ENCODE results near the gene OMP. TPM values are rescaled to one million over a fixed set of nuclear protein-coding genes. Genes with fewer than 3 reads are reported as not detected.
A peak's percentile ranks its signal among the peaks of the same experiment; 100 is the strongest.
"Not testable (repeated sequence)": the region's sequence is repeated elsewhere in the genome, so short reads cannot be mapped to it uniquely, and the experiment has no call there.

Gene OMP
- polyA plus RNA-seq, 3 donors, result not detected

GRCh38 chr11:77096591-77097019 is 6.0 kb upstream of the OMP start:
- WGBS (ENCODE audit: insufficient coverage), result 88% methylated on average over 2 of the region's 8 CpGs

GRCh38 chr11:77097180-77097579 is 5.5 kb upstream of the OMP start:
- H3K36me3 ChIP-seq (replicated peaks in 1 of 2; ENCODE audit: control insufficient read depth in 1 of 2, insufficient read depth in 2 of 2, low read length in 2 of 2); H4K20me1 ChIP-seq (ENCODE audit: insufficient read depth, low read length); H3K27ac ChIP-seq (ENCODE audit: low read depth in 1 of 2, low read length in 2 of 2); H3K4me2 ChIP-seq (replicated peaks; ENCODE audit: extremely low read depth, low read length, poor library complexity, severe bottlenecking); H3K79me2 ChIP-seq (ENCODE audit: insufficient read depth, low read length); H3K4me3 Mint-ChIP-seq; H3K4me3 ChIP-seq (replicated peaks in 1 of 3; ENCODE audit: low read depth in 2 of 3, low read length in 3 of 3); DNase-seq; H3K36me3 Mint-ChIP-seq; H3K4me1 Mint-ChIP-seq; H3K27me3 Mint-ChIP-seq (ENCODE audit: low read depth in 3 of 3); H3K9me3 ChIP-seq (replicated peaks in 1 of 2; ENCODE audit: control insufficient read depth in 1 of 2, insufficient read depth in 1 of 2, low read length in 2 of 2); H3K27me3 ChIP-seq (ENCODE audit: control insufficient read depth in 2 of 2, insufficient read depth in 2 of 2, low read length in 2 of 2); H2AFZ ChIP-seq (ENCODE audit: insufficient read depth, low read depth, low read length, poor library complexity, severe bottlenecking); H3K9ac ChIP-seq (ENCODE audit: insufficient read depth, low read length, poor library complexity, severe bottlenecking); intact Hi-C loops (cut with micrococcal nuclease); H3K9me3 Mint-ChIP-seq; H3K4me1 ChIP-seq (ENCODE audit: control insufficient read depth in 1 of 2, insufficient read depth in 2 of 2, low read length in 2 of 2); H3K27ac Mint-ChIP-seq: not testable (repeated sequence)
- WGBS (ENCODE audit: insufficient coverage), result 100% methylated on average over 1 of the region's 4 CpGs

More at GRCh38 chr11:77096591-77097019, 6.0 kb upstream of the OMP start:
- no peaks in the 10 kb centered on the region for H3K36me3 Mint-ChIP-seq
- Histone ChIP-seq H3K79me2 (ENCODE audit: insufficient read depth, low read length) (no peaks in the 10 kb centered on the region), H2AFZ (ENCODE audit: insufficient read depth, low read depth, low read length, poor library complexity, severe bottlenecking) (no peak overlapping the region), H3K9me3 (replicated peaks in 1 of 2; ENCODE audit: control insufficient read depth in 1 of 2, insufficient read depth in 1 of 2, low read length in 2 of 2) (no peaks in the 10 kb centered on the region), H3K27ac (ENCODE audit: low read depth in 1 of 2, low read length in 2 of 2) (no peak overlapping the region), H3K4me2 (replicated peaks; ENCODE audit: extremely low read depth, low read length, poor library complexity, severe bottlenecking) (no peak overlapping the region), H3K4me3 (replicated peaks in 1 of 3; ENCODE audit: low read depth in 2 of 3, low read length in 3 of 3) (no peak overlapping the region), H3K4me1 (ENCODE audit: control insufficient read depth in 1 of 2, insufficient read depth in 2 of 2, low read length in 2 of 2) (no peaks in the 10 kb centered on the region), H3K36me3 (replicated peaks in 1 of 2; ENCODE audit: control insufficient read depth in 1 of 2, insufficient read depth in 2 of 2, low read length in 2 of 2) (no peaks in the 10 kb centered on the region), H4K20me1 (ENCODE audit: insufficient read depth, low read length) (no peaks in the 10 kb centered on the region), H3K9ac (ENCODE audit: insufficient read depth, low read length, poor library complexity, severe bottlenecking) (no peak overlapping the region), H3K27me3 (ENCODE audit: control insufficient read depth in 2 of 2, insufficient read depth in 2 of 2, low read length in 2 of 2) (no peaks in the 10 kb centered on the region)
- TF ChIP-seq, protein P1, sequence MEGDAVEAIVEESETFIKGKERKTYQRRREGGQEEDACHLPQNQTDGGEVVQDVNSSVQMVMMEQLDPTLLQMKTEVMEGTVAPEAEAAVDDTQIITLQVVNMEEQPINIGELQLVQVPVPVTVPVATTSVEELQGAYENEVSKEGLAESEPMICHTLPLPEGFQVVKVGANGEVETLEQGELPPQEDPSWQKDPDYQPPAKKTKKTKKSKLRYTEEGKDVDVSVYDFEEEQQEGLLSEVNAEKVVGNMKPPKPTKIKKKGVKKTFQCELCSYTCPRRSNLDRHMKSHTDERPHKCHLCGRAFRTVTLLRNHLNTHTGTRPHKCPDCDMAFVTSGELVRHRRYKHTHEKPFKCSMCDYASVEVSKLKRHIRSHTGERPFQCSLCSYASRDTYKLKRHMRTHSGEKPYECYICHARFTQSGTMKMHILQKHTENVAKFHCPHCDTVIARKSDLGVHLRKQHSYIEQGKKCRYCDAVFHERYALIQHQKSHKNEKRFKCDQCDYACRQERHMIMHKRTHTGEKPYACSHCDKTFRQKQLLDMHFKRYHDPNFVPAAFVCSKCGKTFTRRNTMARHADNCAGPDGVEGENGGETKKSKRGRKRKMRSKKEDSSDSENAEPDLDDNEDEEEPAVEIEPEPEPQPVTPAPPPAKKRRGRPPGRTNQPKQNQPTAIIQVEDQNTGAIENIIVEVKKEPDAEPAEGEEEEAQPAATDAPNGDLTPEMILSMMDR (IDR thresholded peaks at IDR 0.05), result no peak
- intact Hi-C loops (cut with micrococcal nuclease), result no loop called here
- peak overlapping the region in 2 of 7 donors; percentile 48 for H3K27ac Mint-ChIP-seq
- H3K4me3 Mint-ChIP-seq, result no peak overlapping the region
- peaks cover 0 to 7% (median 0%) of the 10 kb centered on the region in 7 donors for H3K9me3 Mint-ChIP-seq
- peaks cover 0 to 6% (median 4%) of the 10 kb centered on the region in 3 donors for H3K27me3 Mint-ChIP-seq (ENCODE audit: low read depth in 3 of 3)
- H3K4me1 Mint-ChIP-seq, result no peaks in the 10 kb centered on the region
- DNase-seq, result no peak
